ENCODE measurements around the gene NOD1.
A peak's percentile ranks its signal among the peaks of the same experiment; 100 is the strongest.

The NOD1 gene

DNA sequence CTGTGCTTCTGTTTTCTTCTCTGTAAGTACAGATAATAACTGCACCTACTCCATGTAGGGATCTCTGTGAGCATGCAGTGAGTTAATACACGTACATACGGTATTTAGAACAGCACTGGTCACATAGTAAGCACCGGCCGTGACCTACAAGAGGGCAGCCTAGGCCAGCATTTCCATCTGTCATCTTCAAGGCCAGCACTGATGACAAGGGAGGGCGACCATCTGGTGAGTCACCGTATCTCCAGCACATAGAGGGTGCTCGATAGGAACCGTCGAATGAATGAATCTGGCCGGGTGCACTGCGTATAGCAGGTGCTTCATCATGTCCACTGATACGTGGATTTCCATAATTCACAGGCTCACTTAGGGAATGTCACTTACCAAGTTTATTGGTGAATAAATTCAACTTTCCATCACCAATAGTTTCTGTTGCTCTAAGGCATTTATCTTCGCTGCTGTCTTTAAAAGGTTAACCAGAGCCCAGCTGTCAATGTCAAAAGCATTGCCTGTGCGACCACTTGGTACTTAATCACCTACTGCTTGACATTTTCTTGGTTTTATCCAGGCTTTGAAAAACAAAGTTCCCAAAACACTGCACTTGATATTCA lies 8.3 kb downstream of the NOD1 start:
- no peak for DNase-seq

DNA sequence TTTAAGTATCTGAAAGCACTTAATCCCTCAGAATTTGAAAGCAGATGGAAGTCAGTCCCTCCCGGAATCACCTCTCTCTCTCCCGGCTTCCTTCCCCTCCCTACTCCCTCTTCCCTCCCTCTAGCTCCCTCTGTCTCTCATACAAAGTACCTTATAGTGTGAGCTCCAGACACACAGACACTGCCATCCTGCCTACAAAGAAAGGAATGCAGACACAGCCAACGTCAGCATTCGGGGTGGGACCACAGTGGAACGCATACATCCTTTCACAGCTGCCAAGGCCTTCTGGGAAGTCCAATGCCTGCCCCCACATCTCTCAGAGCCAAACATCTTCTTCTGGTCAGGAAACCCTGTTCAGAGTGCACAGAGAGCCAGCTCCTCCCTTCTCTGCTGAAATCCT lies 9.3 kb downstream of the NOD1 start:
- DNase-seq, result peak; percentile 55

GRCh38 chr7:30468791-30469190 lies 9.8 kb downstream of the NOD1 start:
- no peak for DNase-seq

DNA sequence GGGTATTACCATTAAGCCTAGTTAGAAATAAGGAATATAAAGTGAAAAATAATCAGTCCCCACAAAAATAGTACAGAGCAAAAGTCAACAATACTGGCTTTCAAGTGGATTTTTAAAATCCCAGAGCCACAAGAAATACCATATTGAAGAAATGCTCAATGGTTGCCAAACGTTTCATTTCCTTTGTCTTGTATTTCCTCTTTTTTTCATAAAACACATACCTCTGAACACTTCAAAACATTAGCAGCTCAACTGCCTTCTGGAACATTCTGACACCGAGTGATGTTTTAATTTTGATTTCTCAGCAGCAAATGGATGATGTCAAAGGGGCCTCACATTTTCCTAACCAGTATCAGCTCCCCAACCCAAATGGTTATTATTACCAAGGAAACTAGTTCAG lies 10.5 kb downstream of the NOD1 start:
- no peak for DNase-seq

GRCh38 chr7:30467271-30467670 lies 11.3 kb downstream of the NOD1 start:
- no peak for DNase-seq

- no peak for DNase-seq
Measured at GRCh38 chr7:30466266-30466665, 12.3 kb downstream of the NOD1 start.

DNA sequence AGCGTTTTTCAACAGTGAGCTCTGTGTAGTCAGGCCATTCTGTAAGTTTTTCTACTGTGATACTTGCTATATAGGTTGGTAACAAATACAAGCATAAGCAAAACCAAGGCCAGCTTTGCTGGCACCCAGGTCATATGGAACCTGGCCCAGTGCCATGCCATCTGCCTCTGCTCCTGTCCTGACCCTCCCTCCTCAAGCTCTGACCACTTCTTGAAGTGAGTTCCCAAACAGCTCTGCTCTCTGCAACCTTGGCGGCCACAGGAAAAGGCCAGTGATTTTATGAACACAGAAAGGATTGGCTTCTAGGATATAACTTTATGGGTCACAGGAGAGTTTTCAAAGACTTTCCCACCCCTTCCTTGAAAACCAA lies 12.8 kb downstream of the NOD1 start:
- no peak for DNase-seq

DNA sequence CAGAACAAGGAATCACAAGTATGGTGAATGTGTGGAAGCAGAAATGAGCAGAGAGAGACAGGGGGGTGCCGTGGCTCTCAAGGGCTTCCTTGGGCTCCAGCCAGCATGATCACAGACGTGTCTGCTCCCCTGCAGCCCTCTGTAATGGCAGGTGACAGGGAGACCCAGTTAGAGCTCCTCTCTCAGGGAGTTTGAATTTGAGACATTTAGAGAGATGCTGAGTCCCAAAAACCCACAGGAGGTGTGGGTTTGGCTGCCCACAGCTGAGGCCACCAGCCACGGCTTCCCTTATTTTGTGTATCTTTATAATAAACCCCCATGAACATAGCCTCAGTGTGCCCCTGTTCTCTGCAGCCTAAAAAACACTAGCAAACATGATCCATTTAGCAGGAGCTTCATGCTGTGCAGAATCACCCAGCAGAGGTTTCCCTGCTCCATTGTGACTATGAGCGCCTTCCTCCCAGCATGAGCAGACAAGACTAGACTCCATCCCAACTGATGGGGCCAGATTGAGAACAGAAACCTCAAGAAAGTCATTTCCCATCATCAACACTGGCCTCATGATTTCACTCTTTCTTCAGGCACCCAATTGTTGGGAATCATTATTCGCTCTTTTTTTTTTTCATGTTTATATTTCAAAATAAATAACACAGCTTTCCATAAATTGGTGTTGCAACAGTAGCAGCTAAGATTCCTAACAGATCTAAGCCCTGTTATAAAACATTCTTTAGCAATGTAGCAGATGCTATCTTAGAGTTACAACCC lies 13.4 kb downstream of the NOD1 start:
- DNase-seq, result no peak

DNA sequence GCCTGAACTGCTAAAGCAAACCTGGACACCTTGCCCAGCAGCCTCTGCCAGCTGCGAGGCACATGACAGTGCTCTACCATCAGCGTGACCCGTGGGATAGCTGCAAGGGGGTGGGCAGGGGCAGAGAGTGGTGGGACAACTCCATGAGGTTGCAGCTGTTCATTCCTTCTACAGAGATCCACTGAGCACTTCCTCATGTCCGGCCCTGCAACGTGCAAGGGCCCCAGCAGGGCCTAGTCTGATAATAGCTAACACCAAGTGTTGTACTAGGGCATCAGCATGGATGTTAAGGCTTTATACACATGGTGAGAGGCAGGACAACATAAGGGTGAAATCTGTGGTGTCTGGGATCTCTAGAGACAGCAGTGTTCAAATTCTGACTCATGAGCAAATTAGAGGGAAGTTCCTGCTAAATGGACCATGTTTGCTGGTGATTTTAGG lies 14.3 kb downstream of the NOD1 start:
- DNase-seq, result no peak

GRCh38 chr7:30463405-30464145 lies 15.0 kb downstream of the NOD1 start:
- no peak for DNase-seq

DNA sequence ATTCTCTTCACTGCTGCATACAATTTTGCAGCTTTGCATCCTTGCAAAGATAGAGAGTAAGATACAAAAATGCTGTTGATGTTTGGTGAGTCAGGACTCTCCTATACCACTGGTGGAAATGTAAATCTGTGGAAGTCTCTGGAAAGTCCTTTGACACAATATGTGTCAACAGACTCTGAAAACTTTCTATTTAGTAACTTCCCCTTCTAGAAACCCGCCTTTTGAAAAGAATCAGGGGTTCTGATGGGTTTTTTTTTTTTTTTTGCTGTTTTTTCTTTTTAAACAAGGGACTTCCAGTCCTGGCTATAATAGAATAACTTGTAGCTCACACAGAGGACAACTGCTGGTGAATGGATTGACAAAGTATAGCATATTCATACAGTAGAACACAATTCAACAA lies 16.4 kb downstream of the NOD1 start:
- no peak for DNase-seq

- DNase-seq, result no peak
Measured at GRCh38 chr7:30460246-30460633, 18.3 kb downstream of the NOD1 start.

DNA sequence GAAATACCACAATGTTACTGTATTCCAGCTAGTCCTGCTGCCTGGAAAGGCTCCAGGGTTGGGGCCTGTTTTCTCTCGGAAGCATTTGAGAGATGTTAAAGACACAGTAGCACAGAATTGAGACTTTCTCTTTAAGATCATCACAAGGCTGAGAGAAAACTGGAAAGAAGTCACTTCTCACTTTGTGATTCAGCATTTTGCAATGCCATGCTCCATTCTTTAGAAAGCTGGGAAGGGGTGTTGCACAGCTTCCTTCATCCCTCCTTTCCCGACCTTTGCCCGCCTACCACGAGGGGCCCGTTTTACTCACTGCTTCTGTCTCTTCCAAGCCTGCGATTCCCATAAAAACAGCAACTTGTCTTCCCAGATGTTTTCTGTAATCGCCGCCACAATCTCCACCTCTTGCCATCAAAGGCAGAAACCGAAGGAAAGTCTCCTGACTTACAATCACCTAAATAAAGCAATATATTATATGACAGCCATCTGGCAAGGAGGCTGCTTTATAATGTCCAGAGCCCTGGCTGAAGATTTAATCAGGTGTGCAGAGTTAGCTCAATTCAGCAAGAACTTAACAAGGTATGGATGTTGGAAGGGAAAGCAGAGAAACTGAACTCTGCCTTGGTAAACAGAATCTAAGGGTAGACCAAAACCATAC lies 18.9 kb downstream of the NOD1 start:
- DNase-seq, result no peak

- DNase-seq, result no peak
Measured at GRCh38 chr7:30458311-30458710, 20.3 kb downstream of the NOD1 start.

GRCh38 chr7:30453921-30454320 lies 24.7 kb downstream of the NOD1 start:
- DNase-seq, result no peak

DNA sequence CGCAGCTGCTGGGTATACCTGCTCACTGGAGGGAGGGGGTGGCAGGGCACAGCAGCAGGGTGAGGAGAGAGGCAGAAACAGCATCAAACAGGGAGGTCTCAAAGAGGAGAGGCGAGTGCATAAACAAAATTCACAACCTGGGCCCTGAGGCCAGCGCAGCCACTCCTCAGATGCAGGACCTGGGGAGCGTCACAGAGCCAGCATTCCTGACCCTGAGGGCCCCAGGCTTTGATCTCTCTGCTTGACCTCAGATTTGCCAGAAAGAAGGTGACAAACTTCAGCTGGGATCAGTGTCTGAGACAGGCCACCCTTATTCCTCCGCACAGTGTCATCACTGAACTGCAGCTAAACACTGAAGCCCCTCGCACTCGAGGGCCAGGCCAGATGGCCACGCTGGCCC lies 25.6 kb downstream of the NOD1 start:
- DNase-seq, result no peak

DNA sequence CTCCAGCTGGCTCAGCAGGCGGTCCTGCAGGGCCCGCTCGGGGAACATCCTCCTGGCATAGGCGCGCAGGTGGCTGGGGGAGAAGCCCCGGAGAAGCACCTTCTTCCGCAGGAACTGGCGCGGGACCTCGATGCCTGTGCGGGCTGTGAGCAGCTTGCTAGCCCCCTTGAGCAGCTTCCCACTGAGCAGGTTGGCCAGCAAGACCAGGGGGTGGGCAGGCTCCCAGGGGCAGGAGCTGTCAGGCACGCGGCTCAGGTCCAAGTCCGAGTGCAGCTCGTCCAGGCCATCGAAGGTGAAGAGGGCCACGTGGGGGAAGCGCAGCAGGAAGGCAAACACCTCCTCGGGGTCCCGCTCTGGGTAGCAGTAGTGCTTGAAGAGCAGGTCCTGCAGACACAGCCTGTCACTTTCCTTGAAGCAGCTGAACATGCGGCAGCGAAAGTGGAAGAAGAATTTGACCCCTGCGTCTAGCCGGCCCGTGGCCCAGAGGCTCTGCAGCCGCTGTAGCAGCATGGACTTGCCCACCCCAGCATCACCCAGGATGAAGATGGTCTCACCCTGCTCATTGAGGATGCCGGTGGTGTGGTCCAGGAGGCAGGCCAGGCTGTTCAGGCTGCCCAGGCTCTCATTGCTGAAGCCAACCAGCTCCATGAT lies 26.2 kb downstream of the NOD1 start:
- DNase-seq, result no peak

DNA sequence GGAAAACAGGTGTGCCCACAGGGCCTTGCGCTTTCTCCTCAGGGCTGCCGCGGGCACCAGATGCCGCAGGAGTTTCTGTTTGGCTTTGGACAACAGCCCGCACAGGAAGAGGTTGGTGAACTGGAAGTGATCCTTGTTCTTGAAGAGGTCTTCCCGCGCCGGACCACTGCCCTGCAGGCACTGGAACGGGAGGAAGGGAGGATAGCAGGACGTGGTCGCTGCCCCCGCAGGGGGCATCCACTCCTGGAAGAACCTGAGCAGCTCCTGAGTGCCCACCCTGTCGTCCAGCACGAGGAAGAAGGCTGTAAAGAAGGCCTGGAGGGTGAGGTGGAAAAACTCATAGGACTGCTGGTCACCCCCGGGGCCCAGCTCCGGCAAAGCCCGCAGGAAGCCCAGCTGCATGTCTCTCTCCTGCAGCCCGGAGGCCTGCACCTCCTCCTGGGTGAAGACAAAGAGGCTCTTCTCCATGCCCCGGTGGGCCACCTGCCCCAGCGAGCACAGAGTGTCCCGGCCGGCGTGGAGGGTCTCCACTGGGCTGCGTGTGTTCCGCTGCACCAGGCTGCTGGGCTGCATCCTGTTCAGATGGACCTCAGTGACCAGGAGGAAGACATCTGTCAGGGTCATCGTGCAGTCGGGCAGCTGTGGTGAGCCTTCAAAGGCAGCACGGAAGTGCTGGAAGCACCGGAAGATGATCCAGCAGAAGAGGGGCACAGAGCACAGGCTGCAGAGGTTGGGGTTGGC lies 26.9 kb downstream of the NOD1 start:
- no peak for DNase-seq

DNA sequence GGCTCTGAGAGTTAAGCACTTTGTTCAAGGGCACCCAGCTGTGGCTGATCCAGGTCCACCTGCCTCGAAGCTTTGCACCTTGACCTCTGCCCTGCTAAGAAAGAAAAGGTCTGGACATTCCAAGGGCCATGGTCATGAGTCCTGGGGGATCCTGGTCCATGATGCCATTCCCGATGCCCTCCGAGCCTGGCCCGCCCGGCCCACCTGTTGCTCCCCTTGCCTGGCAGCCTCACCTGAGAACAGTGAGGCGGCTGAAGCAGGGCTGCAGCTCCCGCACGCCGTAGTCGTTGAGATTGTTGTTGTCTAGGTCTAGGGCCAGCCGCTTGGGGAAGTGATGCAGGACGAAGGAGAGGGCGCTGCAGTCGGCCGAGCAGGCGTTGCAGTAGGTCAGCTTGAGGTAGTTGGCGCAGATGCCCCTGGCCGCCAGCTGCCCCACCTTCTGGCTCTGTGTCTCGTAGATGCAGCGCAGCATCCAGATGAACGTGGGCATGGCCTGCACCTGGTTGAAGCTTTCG lies 27.5 kb downstream of the NOD1 start:
- DNase-seq, result no peak

GRCh38 chr7:30450240-30450982 lies 28.2 kb downstream of the NOD1 start:
- DNase-seq, result no peak

DNA sequence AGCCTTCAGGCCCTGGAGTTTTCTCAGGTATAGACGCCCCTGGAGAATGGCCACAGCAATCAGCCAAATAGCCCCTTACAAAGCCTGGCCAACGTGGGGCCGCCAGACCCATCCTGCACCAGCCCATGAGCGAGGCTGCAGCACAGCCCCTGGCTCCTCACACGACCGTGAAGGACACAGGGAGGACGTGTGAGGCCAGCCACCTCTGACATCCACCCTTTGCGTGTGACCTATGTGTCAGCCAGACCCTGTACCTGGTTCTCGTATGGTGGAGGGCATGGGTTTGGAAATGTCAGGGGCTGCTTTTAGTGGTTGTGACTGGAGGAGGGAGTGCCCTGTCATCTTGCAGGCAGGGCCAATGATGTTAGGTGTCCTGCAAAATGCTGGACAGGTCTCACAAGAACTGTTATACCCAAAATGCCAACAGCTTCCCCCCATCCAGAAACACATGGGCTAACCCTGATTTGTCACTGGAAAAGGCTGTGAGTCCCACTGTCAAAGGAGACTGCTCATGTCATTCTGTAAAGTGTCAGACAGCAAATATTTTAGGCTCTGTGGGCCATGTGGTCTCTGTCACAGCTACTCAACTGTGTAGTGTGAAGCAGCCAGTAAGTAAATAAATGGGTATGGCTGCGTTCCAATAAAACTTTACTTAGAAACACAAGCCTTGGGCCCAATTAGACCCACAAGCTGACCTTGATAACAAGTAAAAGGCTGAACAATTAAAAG lies 30.0 kb downstream of the NOD1 start:
- DNase-seq, result no peak
